H9 (cell line): ENCODE measurements around the gene TRMT61A. TPM values are rescaled to one million over a fixed set of nuclear protein-coding genes. Genes with fewer than 3 reads are reported as not detected.

Experiments
- DNase-seq: peaks from one replicate; pipeline ENCODE4 v3.0.0-alpha.2; 2017
- H2AFZ ChIP-seq: one replicate; pipeline ENCODE4 v1.6.1; 2013; ENCODE audit warnings: mild to moderate bottlenecking, low read length, control low read depth, moderate library complexity
- H2AK5ac ChIP-seq: 2 replicates; pipeline ENCODE4 v1.6.1; 2013; ENCODE audit warnings: low read length, control low read depth, mixed read lengths; ENCODE audit not compliant: insufficient read length
- H2BK120ac ChIP-seq: one replicate; pipeline ENCODE4 v1.6.1; 2013; ENCODE audit warnings: low read depth, mild to moderate bottlenecking, low read length, control low read depth, inconsistent platforms; ENCODE audit not compliant: poor library complexity, severe bottlenecking
- H2BK12ac ChIP-seq: 2 replicates; pipeline ENCODE4 v1.6.1; 2013; ENCODE audit warnings: low read length, control low read depth, mixed read lengths, low read depth; ENCODE audit not compliant: insufficient read length
- H2BK15ac ChIP-seq: 2 replicates; pipeline ENCODE4 v1.6.1; 2013; ENCODE audit warnings: low read depth, low read length, control low read depth
- H2BK20ac ChIP-seq: one replicate; pipeline ENCODE4 v1.6.1; 2013; ENCODE audit warnings: low read depth, mild to moderate bottlenecking, low read length, control low read depth, inconsistent platforms; ENCODE audit not compliant: poor library complexity, severe bottlenecking
- H2BK5ac ChIP-seq: 2 replicates; pipeline ENCODE4 v1.6.1; 2013; ENCODE audit warnings: low read length, control low read depth, mixed read lengths; ENCODE audit not compliant: insufficient read length
- H3K14ac ChIP-seq: 2 replicates; pipeline ENCODE4 v1.6.1; 2013; ENCODE audit warnings: low read length, control low read depth; ENCODE audit not compliant: insufficient read depth
- H3K18ac ChIP-seq: 2 replicates; pipeline ENCODE4 v1.6.1; 2013; ENCODE audit warnings: low read depth, mild to moderate bottlenecking, mixed read lengths, low read length, control low read depth; ENCODE audit not compliant: insufficient read length
- H3K23ac ChIP-seq: 2 replicates; pipeline ENCODE4 v1.6.1; 2013; ENCODE audit warnings: low read length, control low read depth, mixed read lengths, low read depth; ENCODE audit not compliant: insufficient read length
- H3K23me2 ChIP-seq: 2 replicates; pipeline ENCODE4 v1.6.1; 2013; ENCODE audit warnings: low read depth, mild to moderate bottlenecking, mixed read lengths, low read length, control low read depth; ENCODE audit not compliant: insufficient read length, poor library complexity, severe bottlenecking
- H3K27ac ChIP-seq: 2 replicates; pipeline ENCODE4 v1.5.1; 2013; ENCODE audit warnings: low read length, control low read depth, mixed read lengths, low read depth; ENCODE audit not compliant: insufficient read length
- H3K27me3 ChIP-seq: 2 replicates; pipeline ENCODE4 v1.6.1; 2013; ENCODE audit warnings: low read length, control low read depth, inconsistent platforms; ENCODE audit not compliant: insufficient read depth
- H3K4ac ChIP-seq: 2 replicates; pipeline ENCODE4 v1.6.1; 2013; ENCODE audit warnings: low read depth, mild to moderate bottlenecking, control low read depth, inconsistent platforms, low read length, moderate library complexity
- H3K4me1 ChIP-seq: 2 replicates; pipeline ENCODE4 v1.6.1; 2013; ENCODE audit warnings: low read length, control low read depth, inconsistent platforms; ENCODE audit not compliant: insufficient read depth
- H3K4me2 ChIP-seq: 2 replicates; pipeline ENCODE4 v1.6.1; 2013; ENCODE audit warnings: low read length, control low read depth, mixed read lengths; ENCODE audit not compliant: insufficient read length, insufficient read depth
- H3K56ac ChIP-seq: 2 replicates; pipeline ENCODE4 v1.6.1; 2013; ENCODE audit warnings: low read depth, mild to moderate bottlenecking, mixed read lengths, low read length, control low read depth; ENCODE audit not compliant: insufficient read length
- H3K79me1 ChIP-seq: 2 replicates; pipeline ENCODE4 v1.6.1; 2013; ENCODE audit warnings: low read depth, mild to moderate bottlenecking, moderate library complexity, low read length, control low read depth, inconsistent platforms; ENCODE audit not compliant: insufficient read depth, poor library complexity, severe bottlenecking
- H3K79me2 ChIP-seq: 2 replicates; pipeline ENCODE4 v1.6.1; 2013; ENCODE audit warnings: low read length, control low read depth, inconsistent platforms; ENCODE audit not compliant: insufficient read depth
- H3K9ac ChIP-seq: 2 replicates; pipeline ENCODE4 v1.6.1; 2013; ENCODE audit warnings: low read length, control low read depth, mixed read lengths; ENCODE audit not compliant: insufficient read length; ENCODE audit errors: extremely low read depth
- H3K9me3 ChIP-seq: one replicate; pipeline ENCODE4 v1.6.1; 2013; ENCODE audit warnings: low read depth, low read length, inconsistent platforms; ENCODE audit not compliant: control insufficient read depth
- H3T11ph ChIP-seq: one replicate; pipeline ENCODE4 v1.6.1; 2013; ENCODE audit warnings: mild to moderate bottlenecking, low read length, control low read depth, inconsistent platforms
- H4K20me1 ChIP-seq: one replicate; pipeline ENCODE4 v1.6.1; 2013; ENCODE audit not compliant: control insufficient read depth, insufficient read length, insufficient read depth
- H4K5ac ChIP-seq: 2 replicates; pipeline ENCODE4 v1.6.1; 2013; ENCODE audit warnings: low read depth, mild to moderate bottlenecking, mixed read lengths, low read length, control low read depth; ENCODE audit not compliant: insufficient read length
- H4K8ac ChIP-seq: replicated peaks from 2 replicates; pipeline ENCODE4 v1.6.1; 2013; ENCODE audit warnings: low read length, control low read depth, mixed read lengths, low read depth; ENCODE audit not compliant: insufficient read length
- H4K91ac ChIP-seq: 2 replicates; pipeline ENCODE4 v1.6.1; 2013; ENCODE audit warnings: low read depth, mild to moderate bottlenecking, moderate library complexity, mixed read lengths, low read length, control low read depth; ENCODE audit not compliant: insufficient read length
- H3K27ac Mint-ChIP-seq, 3 experiments: 2 replicates in 2 of 3; 3 replicates in 1 of 3; pipeline ENCODE4 v1.8.0; 2020 to 2021; ENCODE audit warnings: mixed read lengths in 3 of 3, mild to moderate bottlenecking in 1 of 3, moderate library complexity in 1 of 3
- H3K27me3 Mint-ChIP-seq: 2 replicates; pipeline ENCODE4 v1.8.0; 2021; ENCODE audit warnings: low read depth, mild to moderate bottlenecking, moderate library complexity, mixed read lengths
- H3K36me3 Mint-ChIP-seq, 3 experiments: 2 replicates in 2 of 3; 3 replicates in 1 of 3; pipeline ENCODE4 v1.8.0; 2020 to 2021; ENCODE audit warnings: low read depth in 3 of 3, mixed read lengths in 3 of 3; ENCODE audit not compliant: insufficient read depth in 1 of 3
- H3K4me1 Mint-ChIP-seq, 2 experiments: 2 replicates each; pipeline ENCODE4 v1.8.0; 2020; ENCODE audit warnings: mixed read lengths in 2 of 2
- H3K4me3 Mint-ChIP-seq, 2 experiments: 2 replicates in 1 of 2; 3 replicates in 1 of 2; pipeline ENCODE4 v1.8.0; 2020 to 2021; ENCODE audit warnings: mild to moderate bottlenecking in 2 of 2, mixed read lengths in 2 of 2, moderate library complexity in 1 of 2
- H3K9me3 Mint-ChIP-seq, 2 experiments: 2 replicates in 1 of 2; 3 replicates in 1 of 2; pipeline ENCODE4 v1.8.0; 2020; ENCODE audit warnings: mild to moderate bottlenecking in 2 of 2, mixed read lengths in 2 of 2, moderate library complexity in 1 of 2
- WGBS: extraction: QIAGEN DNeasy Blood & Tissue Kit; methylation state at CpG from one replicate; pipeline ENCODE4 v1.1.7; 2013; ENCODE audit warnings: missing lambda C conversion rate, low lambda C conversion rate, mixed read lengths; ENCODE audit not compliant: insufficient read length; ENCODE audit errors: extremely low coverage; 5-methylcytosine and 5-hydroxymethylcytosine counted together
- total RNA-seq: library from RNA; stranded (reverse); gene quantifications from 2 replicates; pipeline ENCODE4 v1.2.1, GENCODE V29; 2021
- TF ChIP-seq, protein P1 (sequence below): fragments of 200-600 bp; sonication (generic); conservative IDR thresholded peaks from 3 replicates; pipeline ENCODE4 v1.8.0; 2021; ENCODE audit warnings: antibody characterized with exemption, mild to moderate bottlenecking

The TRMT61A gene
- total RNA-seq, 1 experiment from 2014 or later: 21.9 TPM

DNA sequence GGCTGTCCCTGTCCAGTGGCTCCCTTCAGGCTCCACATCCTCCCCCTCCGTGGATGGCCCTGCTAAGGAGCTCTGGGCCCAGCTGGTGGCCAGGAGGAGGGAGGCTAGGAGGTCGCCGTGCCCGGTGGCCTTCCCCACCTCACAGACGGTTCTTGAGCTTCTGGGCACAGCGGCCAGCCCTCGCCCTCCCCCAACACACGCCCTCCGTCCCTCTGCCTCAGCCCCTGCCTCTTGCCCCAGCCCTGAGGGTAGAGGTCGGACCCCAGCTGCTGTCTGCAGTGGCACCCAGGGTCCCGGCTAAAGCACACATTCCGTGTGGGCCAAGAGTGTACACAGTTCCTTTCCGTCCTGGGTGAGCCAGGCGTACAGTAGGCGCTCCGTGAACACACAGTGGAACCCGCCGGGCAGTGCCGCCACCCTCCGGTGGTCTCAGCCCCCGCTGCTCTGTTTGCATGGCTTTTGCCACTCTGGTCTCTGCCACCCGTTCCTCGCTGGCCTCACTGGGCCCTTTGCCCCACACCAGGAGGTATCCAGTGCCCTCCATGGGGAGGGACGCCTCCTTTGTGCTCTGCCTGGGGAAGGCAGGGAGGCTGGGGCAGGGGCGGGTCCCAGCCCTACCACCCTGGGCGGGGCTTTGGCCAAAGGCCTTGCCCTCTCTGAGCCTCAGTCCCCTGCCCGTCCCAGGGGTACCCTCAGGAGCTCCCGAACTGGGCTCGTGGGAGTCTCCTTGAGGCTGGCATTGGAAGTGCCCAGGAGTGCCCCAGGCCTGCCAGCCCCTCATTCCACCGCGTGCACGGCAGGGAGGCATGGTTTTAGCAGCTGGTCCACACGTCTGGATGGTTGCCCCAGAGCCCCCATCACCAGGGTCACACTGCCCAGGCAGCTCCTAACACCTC, 13.0 kb downstream of the TRMT61A start:
- no peaks in the 10 kb centered on the region for H3K79me2 ChIP-seq
- H2BK120ac ChIP-seq: peak overlapping the region; percentile 3
- H3K27me3 ChIP-seq: no peaks in the 10 kb centered on the region
- H3K4ac ChIP-seq: no peak overlapping the region; the same call in 1 of the 2 replicates
- H2BK15ac ChIP-seq: no peak overlapping the region
- H2AFZ ChIP-seq: no peak overlapping the region
- H3K79me1 ChIP-seq: no peaks in the 10 kb centered on the region
- no peak overlapping the region for H3K23ac ChIP-seq
- no peak overlapping the region for H4K5ac ChIP-seq
- no CpG with 5 or more reads among the region's 33 CpGs for WGBS
- H3K4me1 Mint-ChIP-seq: peaks cover 12 to 26% of the 10 kb centered on the region in 2 experiments
- H3K56ac ChIP-seq: no peak overlapping the region
- TF ChIP-seq, protein P1, sequence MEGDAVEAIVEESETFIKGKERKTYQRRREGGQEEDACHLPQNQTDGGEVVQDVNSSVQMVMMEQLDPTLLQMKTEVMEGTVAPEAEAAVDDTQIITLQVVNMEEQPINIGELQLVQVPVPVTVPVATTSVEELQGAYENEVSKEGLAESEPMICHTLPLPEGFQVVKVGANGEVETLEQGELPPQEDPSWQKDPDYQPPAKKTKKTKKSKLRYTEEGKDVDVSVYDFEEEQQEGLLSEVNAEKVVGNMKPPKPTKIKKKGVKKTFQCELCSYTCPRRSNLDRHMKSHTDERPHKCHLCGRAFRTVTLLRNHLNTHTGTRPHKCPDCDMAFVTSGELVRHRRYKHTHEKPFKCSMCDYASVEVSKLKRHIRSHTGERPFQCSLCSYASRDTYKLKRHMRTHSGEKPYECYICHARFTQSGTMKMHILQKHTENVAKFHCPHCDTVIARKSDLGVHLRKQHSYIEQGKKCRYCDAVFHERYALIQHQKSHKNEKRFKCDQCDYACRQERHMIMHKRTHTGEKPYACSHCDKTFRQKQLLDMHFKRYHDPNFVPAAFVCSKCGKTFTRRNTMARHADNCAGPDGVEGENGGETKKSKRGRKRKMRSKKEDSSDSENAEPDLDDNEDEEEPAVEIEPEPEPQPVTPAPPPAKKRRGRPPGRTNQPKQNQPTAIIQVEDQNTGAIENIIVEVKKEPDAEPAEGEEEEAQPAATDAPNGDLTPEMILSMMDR: peak; percentile 33; the same call in 2 of the 3 replicates
- no peaks in the 10 kb centered on the region for H3K36me3 Mint-ChIP-seq
- H3K23me2 ChIP-seq: peaks cover 4% of the 10 kb centered on the region
- H2BK12ac ChIP-seq: peak overlapping the region; percentile 5
- peak overlapping the region; percentile 40 for H3K18ac ChIP-seq
- no peak overlapping the region for H3K9ac ChIP-seq
- H3T11ph ChIP-seq: peak overlapping the region; percentile 0
- H3K9me3 Mint-ChIP-seq: no peaks in the 10 kb centered on the region
- H3K9me3 ChIP-seq: no peaks in the 10 kb centered on the region
- H2AK5ac ChIP-seq: no peak overlapping the region
- no peaks in the 10 kb centered on the region for H4K20me1 ChIP-seq
- H2BK20ac ChIP-seq: no peak overlapping the region
- no peak overlapping the region for H4K8ac ChIP-seq
- H3K27ac Mint-ChIP-seq: peak overlapping the region; percentile 68 to 93 (median 88); a peak in 4 of 7 replicates
- H3K4me2 ChIP-seq: peak overlapping the region; percentile 16
- no peak overlapping the region for H3K27ac ChIP-seq
- H3K4me3 Mint-ChIP-seq: peak overlapping the region in 1 of 2 experiments; percentile 32; a peak in 2 of 5 replicates
- peak overlapping the region; percentile 63 for H4K91ac ChIP-seq
- no peak for DNase-seq
- H3K4me1 ChIP-seq: no peaks in the 10 kb centered on the region; the same call in 1 of the 2 replicates
- peak overlapping the region; percentile 86 for H3K14ac ChIP-seq
- H3K27me3 Mint-ChIP-seq: peaks cover 11% of the 10 kb centered on the region
- no peak overlapping the region for H2BK5ac ChIP-seq
